Activated T-cell treated with anti-CD3 and anti-CD28 coated beads for 4 hours (primary cell): ENCODE data around the gene TRAF4.

Source experiments
- DNase-seq: peaks from one replicate; pipeline ENCODE4 v3.0.0-alpha.2; 2020

Gene TRAF4

DNA sequence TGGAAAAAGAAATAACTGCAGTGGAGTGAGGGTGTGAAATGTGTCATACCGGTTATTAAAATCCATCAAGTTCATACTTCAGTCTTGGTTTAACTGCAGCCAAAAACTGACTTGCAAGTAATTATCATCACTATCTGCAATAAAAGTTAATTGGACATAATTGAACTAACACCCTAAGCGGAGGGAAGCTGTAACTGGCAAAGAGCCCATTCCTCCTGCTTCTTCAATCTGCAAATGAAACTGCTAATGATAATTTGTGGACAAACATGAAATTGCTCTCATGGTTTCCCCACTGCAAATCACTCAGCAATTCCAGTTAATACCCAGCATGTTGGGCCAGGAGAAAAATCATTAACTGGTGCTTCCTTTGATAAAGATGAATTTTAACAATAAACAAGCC is 52.3 kb downstream of the TRAF4 start:
- no peak for DNase-seq
